ENCODE data around the gene EDEM2.

EDEM2 gene

GRCh38 chr20:35145141-35145564, 2.0 kb downstream of the EDEM2 start:
- no peak overlapping the region for H3K9ac ChIP-seq (ENCODE audit: low read length)

GRCh38 chr20:35144694-35145093, 2.4 kb downstream of the EDEM2 start:
- no peaks in the 10 kb centered on the region for H3K9me3 ChIP-seq (ENCODE audit: control insufficient read depth, low read length)
- H3K9ac ChIP-seq (ENCODE audit: low read length): no peak overlapping the region
- no peak overlapping the region for H3K4me3 ChIP-seq (ENCODE audit: low read length)
- no peak for DNase-seq (ENCODE audit: low read depth)
- peaks cover 30% of the 10 kb centered on the region for H3K4me1 ChIP-seq (ENCODE audit: control insufficient read depth, insufficient read depth, low read length)
- H3K36me3 ChIP-seq (ENCODE audit: control insufficient read depth, insufficient read depth, low read length, severe bottlenecking): peaks cover 27% of the 10 kb centered on the region
- H3K27me3 ChIP-seq (replicated peaks; ENCODE audit: control insufficient read depth, insufficient read depth, low read length): no peaks in the 10 kb centered on the region

More at GRCh38 chr20:35145141-35145564, 2.0 kb downstream of the EDEM2 start:
- DNase-seq (ENCODE audit: low read depth): peak; percentile 66
- H3K9me3 ChIP-seq (ENCODE audit: control insufficient read depth, low read length): no peaks in the 10 kb centered on the region
- peaks cover 22% of the 10 kb centered on the region for H3K36me3 ChIP-seq (ENCODE audit: control insufficient read depth, insufficient read depth, low read length, severe bottlenecking)
- no peak overlapping the region for H3K4me3 ChIP-seq (ENCODE audit: low read length)
- H3K27me3 ChIP-seq (replicated peaks; ENCODE audit: control insufficient read depth, insufficient read depth, low read length): no peaks in the 10 kb centered on the region
- peaks cover 30% of the 10 kb centered on the region for H3K4me1 ChIP-seq (ENCODE audit: control insufficient read depth, insufficient read depth, low read length)

- no peak for DNase-seq (ENCODE audit: low read depth)
- Histone ChIP-seq H3K9ac (ENCODE audit: low read length) (peak overlapping the region; percentile 82), H3K27me3 (replicated peaks; ENCODE audit: control insufficient read depth, insufficient read depth, low read length) (no peaks in the 10 kb centered on the region), H3K36me3 (ENCODE audit: control insufficient read depth, insufficient read depth, low read length, severe bottlenecking) (peaks cover 52% of the 10 kb centered on the region), H3K4me1 (ENCODE audit: control insufficient read depth, insufficient read depth, low read length) (peaks cover 41% of the 10 kb centered on the region), H3K4me3 (ENCODE audit: low read length) (peak overlapping the region; percentile 48), H3K9me3 (ENCODE audit: control insufficient read depth, low read length) (no peaks in the 10 kb centered on the region)
These were observed 11.1 kb downstream of the EDEM2 start for GRCh38 chr20:35135867-35136586.

- Histone ChIP-seq H3K36me3 (ENCODE audit: control insufficient read depth, insufficient read depth, low read length, severe bottlenecking) (peaks cover 55% of the 10 kb centered on the region), H3K4me1 (ENCODE audit: control insufficient read depth, insufficient read depth, low read length) (peaks cover 41% of the 10 kb centered on the region), H3K27me3 (replicated peaks; ENCODE audit: control insufficient read depth, insufficient read depth, low read length) (no peaks in the 10 kb centered on the region), H3K4me3 (ENCODE audit: low read length) (peak overlapping the region; percentile 48), H3K9ac (ENCODE audit: low read length) (peak overlapping the region; percentile 82), H3K9me3 (ENCODE audit: control insufficient read depth, low read length) (no peaks in the 10 kb centered on the region)
- DNase-seq (ENCODE audit: low read depth): no peak
These were observed 12.3 kb downstream of the EDEM2 start for GRCh38 chr20:35134880-35135279.

- DNase-seq (ENCODE audit: low read depth): no peak
- peak overlapping the region; percentile 82 for H3K9ac ChIP-seq (ENCODE audit: low read length)
- no peaks in the 10 kb centered on the region for H3K27me3 ChIP-seq (replicated peaks; ENCODE audit: control insufficient read depth, insufficient read depth, low read length)
- peaks cover 41% of the 10 kb centered on the region for H3K4me1 ChIP-seq (ENCODE audit: control insufficient read depth, insufficient read depth, low read length)
- peaks cover 55% of the 10 kb centered on the region for H3K36me3 ChIP-seq (ENCODE audit: control insufficient read depth, insufficient read depth, low read length, severe bottlenecking)
- H3K9me3 ChIP-seq (ENCODE audit: control insufficient read depth, low read length): no peaks in the 10 kb centered on the region
- peak overlapping the region; percentile 48 for H3K4me3 ChIP-seq (ENCODE audit: low read length)
These were observed 12.7 kb downstream of the EDEM2 start for GRCh38 chr20:35134472-35134871.

GRCh38 chr20:35133735-35134134, 13.4 kb downstream of the EDEM2 start:
- H3K9me3 ChIP-seq (ENCODE audit: control insufficient read depth, low read length): no peaks in the 10 kb centered on the region
- no peak for DNase-seq (ENCODE audit: low read depth)

GRCh38 chr20:35133031-35133430, 14.1 kb downstream of the EDEM2 start:
- no peak overlapping the region for H3K9ac ChIP-seq (ENCODE audit: low read length)
- no peak overlapping the region for H3K4me3 ChIP-seq (ENCODE audit: low read length)
- H3K4me1 ChIP-seq (ENCODE audit: control insufficient read depth, insufficient read depth, low read length): peaks cover 41% of the 10 kb centered on the region
- H3K27me3 ChIP-seq (replicated peaks; ENCODE audit: control insufficient read depth, insufficient read depth, low read length): no peaks in the 10 kb centered on the region
- no peaks in the 10 kb centered on the region for H3K9me3 ChIP-seq (ENCODE audit: control insufficient read depth, low read length)
- peaks cover 52% of the 10 kb centered on the region for H3K36me3 ChIP-seq (ENCODE audit: control insufficient read depth, insufficient read depth, low read length, severe bottlenecking)
- no peak for DNase-seq (ENCODE audit: low read depth)

More at GRCh38 chr20:35133735-35134134, 13.4 kb downstream of the EDEM2 start:
- Histone ChIP-seq H3K36me3 (ENCODE audit: control insufficient read depth, insufficient read depth, low read length, severe bottlenecking) (peaks cover 55% of the 10 kb centered on the region), H3K4me3 (ENCODE audit: low read length) (no peak overlapping the region), H3K4me1 (ENCODE audit: control insufficient read depth, insufficient read depth, low read length) (peaks cover 41% of the 10 kb centered on the region), H3K9ac (ENCODE audit: low read length) (peak overlapping the region; percentile 82), H3K27me3 (replicated peaks; ENCODE audit: control insufficient read depth, insufficient read depth, low read length) (no peaks in the 10 kb centered on the region)

- no peak for DNase-seq (ENCODE audit: low read depth)
- no peak overlapping the region for H3K9ac ChIP-seq (ENCODE audit: low read length)
- H3K4me1 ChIP-seq (ENCODE audit: control insufficient read depth, insufficient read depth, low read length): peaks cover 34% of the 10 kb centered on the region
- H3K36me3 ChIP-seq (ENCODE audit: control insufficient read depth, insufficient read depth, low read length, severe bottlenecking): peaks cover 55% of the 10 kb centered on the region
- no peaks in the 10 kb centered on the region for H3K9me3 ChIP-seq (ENCODE audit: control insufficient read depth, low read length)
- H3K27me3 ChIP-seq (replicated peaks; ENCODE audit: control insufficient read depth, insufficient read depth, low read length): no peaks in the 10 kb centered on the region
- H3K4me3 ChIP-seq (ENCODE audit: low read length): no peak overlapping the region
These were observed 15.2 kb downstream of the EDEM2 start for GRCh38 chr20:35131934-35132333.

- no peaks in the 10 kb centered on the region for H3K27me3 ChIP-seq (replicated peaks; ENCODE audit: control insufficient read depth, insufficient read depth, low read length)
- H3K9ac ChIP-seq (ENCODE audit: low read length): no peak overlapping the region
- H3K36me3 ChIP-seq (ENCODE audit: control insufficient read depth, insufficient read depth, low read length, severe bottlenecking): peaks cover 69% of the 10 kb centered on the region
- H3K4me3 ChIP-seq (ENCODE audit: low read length): no peak overlapping the region
- peaks cover 11% of the 10 kb centered on the region for H3K4me1 ChIP-seq (ENCODE audit: control insufficient read depth, insufficient read depth, low read length)
- H3K9me3 ChIP-seq (ENCODE audit: control insufficient read depth, low read length): no peaks in the 10 kb centered on the region
- no peak for DNase-seq (ENCODE audit: low read depth)
These were observed 17.5 kb downstream of the EDEM2 start for GRCh38 chr20:35129647-35130069.

- H3K4me3 ChIP-seq (ENCODE audit: low read length): no peak overlapping the region
- no peak overlapping the region for H3K9ac ChIP-seq (ENCODE audit: low read length)
- H3K36me3 ChIP-seq (ENCODE audit: control insufficient read depth, insufficient read depth, low read length, severe bottlenecking): peaks cover 74% of the 10 kb centered on the region
- no peaks in the 10 kb centered on the region for H3K27me3 ChIP-seq (replicated peaks; ENCODE audit: control insufficient read depth, insufficient read depth, low read length)
- no peak for DNase-seq (ENCODE audit: low read depth)
- no peaks in the 10 kb centered on the region for H3K9me3 ChIP-seq (ENCODE audit: control insufficient read depth, low read length)
- peaks cover 2% of the 10 kb centered on the region for H3K4me1 ChIP-seq (ENCODE audit: control insufficient read depth, insufficient read depth, low read length)
These were observed 21.4 kb downstream of the EDEM2 start for GRCh38 chr20:35125753-35126152.

- DNase-seq (ENCODE audit: low read depth): no peak
- H3K4me1 ChIP-seq (ENCODE audit: control insufficient read depth, insufficient read depth, low read length): peaks cover 19% of the 10 kb centered on the region
- H3K9me3 ChIP-seq (ENCODE audit: control insufficient read depth, low read length): no peaks in the 10 kb centered on the region
- H3K36me3 ChIP-seq (ENCODE audit: control insufficient read depth, insufficient read depth, low read length, severe bottlenecking): peaks cover 69% of the 10 kb centered on the region
- no peak overlapping the region for H3K9ac ChIP-seq (ENCODE audit: low read length)
- H3K4me3 ChIP-seq (ENCODE audit: low read length): no peak overlapping the region
- no peaks in the 10 kb centered on the region for H3K27me3 ChIP-seq (replicated peaks; ENCODE audit: control insufficient read depth, insufficient read depth, low read length)
These were observed 24.3 kb downstream of the EDEM2 start for GRCh38 chr20:35122756-35123405.
